Keratinocyte (primary cell): Measurements from ENCODE around the gene EXOC3L2. TPM values are rescaled to one million over a fixed set of nuclear protein-coding genes. Genes with fewer than 3 reads are reported as not detected.

ENCODE experiments used
- DNase-seq: peaks from one replicate; pipeline ENCODE4 v3.0.0-alpha.2; 2011; ENCODE audit warnings: low read depth, missing footprints, low spot score
- FAIRE-seq: peaks from 2 replicates; lab custom pipeline; 2011; peaks lifted over from hg19 to GRCh38; lab: Jason Lieb, UNC
- H2AFZ ChIP-seq: 2 replicates; pipeline ENCODE4 v1.6.0; 2012; ENCODE audit warnings: low read length, control low read depth, inconsistent platforms; ENCODE audit not compliant: control insufficient read depth
- H3K27ac ChIP-seq: 2 replicates; pipeline ENCODE4 v1.5.1; 2011; ENCODE audit warnings: low read length; ENCODE audit not compliant: control insufficient read depth, insufficient read depth
- H3K27me3 ChIP-seq: 3 replicates; pipeline ENCODE4 v1.6.0; 2011; ENCODE audit warnings: low read length; ENCODE audit not compliant: control insufficient read depth, insufficient read depth; ENCODE audit errors: extremely low read depth
- H3K36me3 ChIP-seq, 2 experiments: 2 replicates in 1 of 2; 3 replicates in 1 of 2; pipeline ENCODE4 v1.5.1; 2011; ENCODE audit warnings: low read length in 2 of 2, mild to moderate bottlenecking in 1 of 2; ENCODE audit not compliant: control insufficient read depth in 2 of 2, insufficient read depth in 2 of 2; ENCODE audit errors: extremely low read depth in 1 of 2
- H3K4me1 ChIP-seq: 3 replicates; pipeline ENCODE4 v1.5.1; 2011; ENCODE audit warnings: low read length; ENCODE audit not compliant: control insufficient read depth, insufficient read depth; ENCODE audit errors: extremely low read depth
- H3K4me2 ChIP-seq: 3 replicates; pipeline ENCODE4 v1.6.0; 2011; ENCODE audit warnings: low read depth, low read length; ENCODE audit not compliant: control insufficient read depth, insufficient read depth; ENCODE audit errors: extremely low read depth
- H3K4me3 ChIP-seq, 3 experiments: fragments of 200-600 bp in 1 of 3; sonication (generic) in 1 of 3; 2 replicates in 2 of 3; 3 replicates in 1 of 3; pipeline ENCODE4 v1.5.1; 2011 to 2016; ENCODE audit warnings: low read length in 3 of 3, mild to moderate bottlenecking in 3 of 3, control low read depth in 2 of 3, inconsistent platforms in 1 of 3, low read depth in 1 of 3, mixed read lengths in 1 of 3, mixed run types in 1 of 3, moderate library complexity in 1 of 3; ENCODE audit not compliant: control insufficient read depth in 2 of 3, insufficient read depth in 2 of 3; ENCODE audit errors: extremely low read depth in 1 of 3
- H3K79me2 ChIP-seq: 2 replicates; pipeline ENCODE4 v1.6.0; 2012; ENCODE audit warnings: low read length; ENCODE audit not compliant: control insufficient read depth, insufficient read depth
- H3K9ac ChIP-seq: 3 replicates; pipeline ENCODE4 v1.6.0; 2011; ENCODE audit warnings: low read length; ENCODE audit not compliant: control insufficient read depth, insufficient read depth; ENCODE audit errors: extremely low read depth
- H3K9me1 ChIP-seq: 3 replicates; pipeline ENCODE4 v1.6.0; 2011; ENCODE audit warnings: low read length; ENCODE audit not compliant: control insufficient read depth, insufficient read depth; ENCODE audit errors: extremely low read depth
- H3K9me3 ChIP-seq: 2 replicates; pipeline ENCODE4 v1.5.1; 2012; ENCODE audit warnings: low read depth, low read length; ENCODE audit not compliant: control insufficient read depth
- H4K20me1 ChIP-seq: 3 replicates; pipeline ENCODE4 v1.6.0; 2011; ENCODE audit warnings: low read length; ENCODE audit not compliant: control insufficient read depth, insufficient read depth; ENCODE audit errors: extremely low read depth
- CTCF ChIP-seq, 3 experiments: IDR thresholded peaks in 1 of 3; conservative IDR thresholded peaks in 1 of 3; optimal IDR thresholded peaks in 1 of 3; 2 replicates in 2 of 3; 3 replicates in 1 of 3; pipeline versions ENCODE3 to v1.5.1; 2011; ENCODE audit warnings: low read length in 3 of 3, mild to moderate bottlenecking in 3 of 3, moderate library complexity in 2 of 3, control low read depth in 1 of 3, inconsistent platforms in 1 of 3; ENCODE audit not compliant: insufficient read depth in 2 of 3; ENCODE audit errors: extremely low read depth in 1 of 3
- EZH2 ChIP-seq: IDR thresholded peaks from one replicate; pipeline ENCODE4 v1.6.1; 2012; ENCODE audit warnings: inconsistent platforms, mild to moderate bottlenecking, low read length, moderate library complexity
- dilution Hi-C: fragments of 300-500 bp; cut with MboI; formaldehyde crosslinking; loops from one replicate; pipeline ENCODE4 v1.7.0; 2020; ENCODE audit warnings: low sequenced_read_pairs; ENCODE audit not compliant: extremely low pct_ligation_motif_present
- polyA plus RNA-seq, 5 experiments: library from polyadenylated mRNA; depleted of rRNA in 3 of 5; stranded (reverse) in 3 of 5; stranded (forward) in 1 of 5; unstranded in 1 of 5; fragments of >200 nt; gene quantifications; 1 replicate in 1 of 5; 2 replicates in 3 of 5; 3 replicates in 1 of 5; pipeline versions ENCODE4 v1.2.1 to v1.2.3, GENCODE V29; 2011 to 2012; ENCODE audit warnings: missing spikeins in 2 of 5, low read depth in 1 of 5, low replicate concordance in 1 of 5

The EXOC3L2 gene
- polyA plus RNA-seq, 1 donor (not counting 4 experiments of a cell fraction or from before 2014, with no cell fraction given), result 0.08 TPM

- DNase-seq (no peak), FAIRE-seq (no peak)
- dilution Hi-C loops, result no loop called here
- Histone ChIP-seq H3K79me2 (no peaks in the 10 kb centered on the region), H3K27ac (no peak overlapping the region), H3K9ac (no peak overlapping the region), H3K9me1 (no peaks in the 10 kb centered on the region), H2AFZ (no peak overlapping the region), H3K27me3 (no peaks in the 10 kb centered on the region), H3K9me3 (no peaks in the 10 kb centered on the region), H3K4me3 (no peak overlapping the region), H3K36me3 (no peaks in the 10 kb centered on the region), H4K20me1 (no peaks in the 10 kb centered on the region), H3K4me1 (no peaks in the 10 kb centered on the region), H3K4me2 (no peak overlapping the region)
- TF ChIP-seq EZH2, result no peak
- TF ChIP-seq CTCF (optimal IDR thresholded peaks at IDR 0.05 in 1 of 3, IDR thresholded peaks at IDR 0.05 in 1 of 3, conservative IDR thresholded peaks at IDR 0.05 in 1 of 3; ENCODE audit: extremely low read depth in 1 of 3, insufficient read depth in 2 of 3, low read length in 3 of 3), result no peak
Measured at GRCh38 chr19:45224645-45225044, 20.6 kb downstream of the EXOC3L2 start.

DNA sequence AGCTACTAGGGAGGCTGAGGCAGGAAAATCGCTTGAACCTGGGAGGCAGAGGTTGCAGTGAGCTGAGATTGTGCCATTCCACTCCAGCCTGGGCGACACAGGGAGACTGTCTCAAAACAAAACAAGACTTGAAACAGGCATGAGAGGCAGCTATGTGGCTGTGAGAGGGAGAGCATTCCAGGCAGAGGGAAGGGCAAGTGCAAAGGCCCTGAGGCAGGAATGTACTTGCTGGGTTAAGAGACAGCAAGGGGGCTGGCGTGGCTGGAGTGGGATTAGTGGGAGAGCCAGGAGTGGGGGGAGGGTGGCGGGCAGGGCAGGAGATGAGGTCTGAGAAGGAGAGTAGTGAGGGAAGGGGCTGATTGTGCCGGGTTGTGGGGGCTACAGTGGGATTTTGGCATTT, 21.3 kb downstream of the EXOC3L2 start:
- H3K79me2 ChIP-seq, result no peaks in the 10 kb centered on the region
- no peaks in the 10 kb centered on the region for H3K4me1 ChIP-seq
- dilution Hi-C loops, result no loop called here
- H3K4me3 ChIP-seq, result no peak overlapping the region
- H3K9me1 ChIP-seq, result no peaks in the 10 kb centered on the region
- no peak for FAIRE-seq
- no peak overlapping the region for H3K9ac ChIP-seq
- no peaks in the 10 kb centered on the region for H3K36me3 ChIP-seq
- no peak for DNase-seq
- H3K27me3 ChIP-seq, result no peaks in the 10 kb centered on the region
- no peak for TF ChIP-seq EZH2
- TF ChIP-seq CTCF (optimal IDR thresholded peaks at IDR 0.05 in 1 of 3, IDR thresholded peaks at IDR 0.05 in 1 of 3, conservative IDR thresholded peaks at IDR 0.05 in 1 of 3; ENCODE audit: extremely low read depth in 1 of 3, insufficient read depth in 2 of 3, low read length in 3 of 3), result no peak
- H3K9me3 ChIP-seq, result no peaks in the 10 kb centered on the region
- no peaks in the 10 kb centered on the region for H4K20me1 ChIP-seq
- H3K4me2 ChIP-seq, result no peak overlapping the region
- no peak overlapping the region for H3K27ac ChIP-seq
- no peak overlapping the region for H2AFZ ChIP-seq
